Stimulated activated CD8-positive, alpha-beta memory T cell treated with anti-CD3 and anti-CD28 coated beads, Interleukin-2, amount 100 ng/mL, for 48 hours (primary cell): Measurements from ENCODE around the gene STARD13.

Experiments
- DNase-seq, 2 donors: peaks; one replicate each; pipeline ENCODE4 v3.0.0-alpha.2; 2020; ENCODE audit warnings: low read depth in 2 of 2

The STARD13 gene

GRCh38 chr13:33116321-33117010, 169.1 kb downstream of the STARD13 start:
- DNase-seq, result no peak

DNA sequence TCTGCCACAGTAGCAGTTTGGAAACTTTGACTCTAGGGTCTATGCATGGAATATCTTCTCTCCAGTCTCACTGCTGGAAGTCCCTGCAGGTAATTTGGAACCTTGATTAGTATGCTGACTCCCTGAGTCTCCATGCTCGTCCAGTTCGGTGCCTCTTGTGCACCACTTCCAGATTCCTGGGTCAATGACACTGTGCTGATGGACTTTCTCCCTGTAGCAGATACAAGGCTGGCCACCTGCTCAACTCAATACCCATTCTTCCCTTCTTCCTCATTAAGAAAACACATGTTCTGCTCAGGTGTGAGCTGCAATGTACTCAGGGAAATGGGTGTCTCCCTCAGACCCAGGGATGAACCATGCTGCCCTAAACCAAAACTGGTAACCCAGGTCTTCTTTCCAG, 170.3 kb downstream of the STARD13 start:
- DNase-seq, result no peak

DNA sequence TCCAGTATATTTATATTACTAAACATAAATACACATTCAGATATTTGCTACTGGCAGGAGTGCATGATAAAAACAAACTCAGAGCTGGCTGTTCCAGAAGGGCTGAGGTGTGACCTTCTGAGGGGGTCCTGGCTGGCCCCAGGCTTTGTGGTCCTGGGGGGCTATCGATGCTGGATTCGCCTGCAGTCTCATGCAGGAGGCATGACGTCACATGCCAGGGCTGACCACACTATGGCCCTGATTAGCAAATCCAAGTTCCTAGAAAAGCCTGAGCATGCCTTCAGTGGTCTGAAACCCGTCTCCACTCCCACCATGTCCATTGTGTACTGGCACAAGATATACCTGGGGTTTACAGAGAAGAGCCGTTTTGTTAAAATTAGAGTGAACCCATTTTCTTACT, 171.4 kb downstream of the STARD13 start:
- no peak for DNase-seq

DNA sequence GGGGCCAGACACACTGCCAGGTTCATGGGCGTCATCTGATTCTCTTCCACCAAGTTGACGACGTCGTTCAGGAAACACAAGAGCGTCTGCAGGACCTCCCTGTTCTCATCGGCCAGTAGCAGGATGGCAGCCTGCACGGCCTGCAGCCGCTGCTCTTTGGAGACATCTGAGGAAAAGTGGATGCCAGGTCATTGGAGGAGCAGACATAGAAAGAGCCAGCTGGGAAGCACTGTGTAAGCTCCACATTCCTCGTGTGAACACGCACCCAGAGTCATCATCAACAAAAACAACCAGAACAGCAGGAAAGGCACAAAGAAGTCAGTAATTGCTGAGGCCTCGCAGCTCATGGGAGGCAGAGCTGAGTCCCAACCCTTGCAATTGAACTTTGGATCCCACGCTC, 172.8 kb downstream of the STARD13 start:
- DNase-seq, result no peak

GRCh38 chr13:33111414-33112110, 174.0 kb downstream of the STARD13 start:
- no peak for DNase-seq

DNA sequence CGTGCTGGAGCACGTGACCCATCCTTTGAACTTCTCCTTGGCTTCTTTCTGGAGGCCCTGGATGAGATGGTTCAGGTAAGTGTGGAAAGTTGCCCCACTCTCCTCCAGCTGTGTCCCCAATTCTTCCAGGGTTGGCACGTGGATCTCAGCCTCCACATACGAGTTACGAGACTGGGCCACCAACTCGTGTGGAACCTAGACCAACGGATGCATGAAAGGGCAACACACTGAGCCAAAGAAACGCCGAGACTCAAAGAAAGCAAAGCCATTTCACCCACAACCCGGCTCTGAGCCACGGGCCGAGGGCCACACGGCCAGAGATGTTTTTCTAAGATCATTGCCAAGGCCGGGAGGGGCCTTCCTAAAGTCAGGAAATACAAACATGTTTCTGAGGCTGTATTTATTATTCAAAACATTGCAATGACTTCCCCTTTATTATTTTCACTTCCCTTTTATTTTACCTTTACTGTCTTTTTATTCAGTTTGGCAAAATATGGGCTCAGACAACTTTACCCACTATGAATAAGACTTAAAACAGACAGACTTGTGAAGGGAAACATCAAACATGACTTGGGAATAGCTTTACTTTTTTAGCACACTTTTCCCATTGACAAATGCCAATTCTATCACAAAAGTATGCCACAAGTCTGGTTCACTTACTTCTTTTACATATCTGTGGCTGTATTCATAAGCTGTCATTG, 174.7 kb downstream of the STARD13 start:
- no peak for DNase-seq

GRCh38 chr13:33110386-33110712, 175.2 kb downstream of the STARD13 start:
- no peak for DNase-seq

DNA sequence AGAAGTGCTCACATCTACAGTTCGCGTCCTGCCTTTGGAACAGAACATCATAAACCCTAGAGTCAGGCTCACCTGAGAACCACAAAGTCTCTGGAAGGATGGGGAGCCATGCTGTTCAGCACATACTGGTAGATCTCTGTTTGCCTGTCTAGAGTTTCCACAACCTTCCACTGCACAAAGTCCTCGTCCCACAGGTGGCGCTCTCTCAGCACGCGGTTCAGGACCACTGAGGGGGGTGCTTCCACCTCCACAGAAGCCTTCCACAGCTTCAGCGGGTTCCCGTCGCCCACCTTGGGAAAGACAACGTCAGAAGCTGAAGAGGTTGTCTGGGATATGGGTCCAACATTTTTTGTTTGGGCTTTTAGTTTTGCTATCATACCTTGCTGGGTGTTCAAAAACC, 175.8 kb downstream of the STARD13 start:
- DNase-seq, result no peak

GRCh38 chr13:33109271-33109697, 176.3 kb downstream of the STARD13 start:
- DNase-seq, result no peak

GRCh38 chr13:33108620-33109019, 176.9 kb downstream of the STARD13 start:
- DNase-seq, result no peak

DNA sequence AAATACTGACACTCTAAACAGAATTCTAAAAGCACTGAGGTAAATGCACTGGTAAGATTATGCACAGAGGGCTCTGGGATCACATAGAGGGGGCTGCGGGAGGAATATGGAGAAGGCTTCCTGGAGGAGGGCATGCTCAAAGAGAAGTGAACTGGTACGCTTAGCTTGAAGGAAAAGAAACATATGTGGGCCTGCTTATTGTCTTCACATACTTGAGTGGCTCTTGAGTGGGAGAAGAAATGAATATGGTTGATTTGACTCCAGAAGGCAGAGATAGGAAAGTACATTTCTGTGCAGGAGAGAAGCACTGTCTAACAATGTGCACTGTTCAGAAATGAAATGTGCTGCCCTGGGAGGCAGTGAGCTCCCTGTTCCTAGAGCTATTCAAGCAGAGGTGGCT, 178.2 kb downstream of the STARD13 start:
- DNase-seq, result no peak

GRCh38 chr13:33106656-33107360, 178.7 kb downstream of the STARD13 start:
- no peak for DNase-seq

DNA sequence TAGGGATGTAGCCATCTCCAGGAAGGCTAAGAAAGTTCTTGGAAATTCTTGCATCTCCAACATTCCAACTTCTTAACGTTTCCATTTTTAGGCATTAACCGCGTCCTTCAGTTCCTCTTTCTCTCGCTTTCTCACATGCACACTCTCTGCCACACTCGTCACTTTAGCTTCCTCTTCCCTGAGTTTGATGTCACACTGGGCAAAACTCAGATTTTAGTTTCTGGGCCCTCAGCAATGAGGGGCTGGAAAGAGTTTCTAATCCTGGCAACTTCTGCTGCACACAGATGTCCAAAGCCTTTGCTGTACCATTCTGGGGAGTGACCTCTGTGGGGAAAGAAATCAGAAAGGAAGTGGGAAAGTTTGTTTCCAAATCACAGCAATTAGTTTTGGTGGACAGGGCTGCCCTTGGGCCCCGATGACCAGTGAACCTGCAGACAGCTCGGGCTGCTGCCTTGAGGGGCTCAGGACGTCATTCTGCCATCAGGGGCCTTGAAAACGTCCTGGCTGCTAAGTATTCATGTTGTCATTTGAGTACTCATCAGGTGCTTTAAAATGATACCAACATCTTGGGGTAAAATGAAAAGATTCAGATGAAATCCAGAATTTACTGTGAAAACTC, 180.1 kb downstream of the STARD13 start:
- no peak for DNase-seq

GRCh38 chr13:33103457-33103856, 182.1 kb downstream of the STARD13 start:
- DNase-seq, result no peak

DNA sequence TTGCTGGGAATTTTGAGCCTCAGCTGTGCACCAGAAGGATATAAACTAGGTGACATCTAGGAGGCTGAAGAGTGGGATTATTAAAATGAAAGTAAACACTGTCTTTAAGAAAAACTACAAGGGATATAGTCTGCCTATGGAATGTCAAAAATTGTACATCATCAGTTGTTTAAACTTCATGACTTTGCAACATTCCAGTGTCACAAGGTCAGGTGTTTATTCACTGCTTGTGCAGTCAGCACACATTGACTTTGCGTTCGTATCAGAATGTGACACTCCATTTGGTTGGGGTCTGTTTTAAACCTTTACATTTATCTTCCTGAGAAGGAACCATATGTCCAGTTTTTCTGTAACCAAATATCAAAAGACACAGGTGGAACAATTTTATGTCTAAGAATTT, 183.7 kb downstream of the STARD13 start:
- no peak for DNase-seq

- no peak for DNase-seq
These were observed 184.7 kb downstream of the STARD13 start for GRCh38 chr13:33100886-33101285.

GRCh38 chr13:33099860-33100259, 185.7 kb downstream of the STARD13 start:
- no peak for DNase-seq

DNA sequence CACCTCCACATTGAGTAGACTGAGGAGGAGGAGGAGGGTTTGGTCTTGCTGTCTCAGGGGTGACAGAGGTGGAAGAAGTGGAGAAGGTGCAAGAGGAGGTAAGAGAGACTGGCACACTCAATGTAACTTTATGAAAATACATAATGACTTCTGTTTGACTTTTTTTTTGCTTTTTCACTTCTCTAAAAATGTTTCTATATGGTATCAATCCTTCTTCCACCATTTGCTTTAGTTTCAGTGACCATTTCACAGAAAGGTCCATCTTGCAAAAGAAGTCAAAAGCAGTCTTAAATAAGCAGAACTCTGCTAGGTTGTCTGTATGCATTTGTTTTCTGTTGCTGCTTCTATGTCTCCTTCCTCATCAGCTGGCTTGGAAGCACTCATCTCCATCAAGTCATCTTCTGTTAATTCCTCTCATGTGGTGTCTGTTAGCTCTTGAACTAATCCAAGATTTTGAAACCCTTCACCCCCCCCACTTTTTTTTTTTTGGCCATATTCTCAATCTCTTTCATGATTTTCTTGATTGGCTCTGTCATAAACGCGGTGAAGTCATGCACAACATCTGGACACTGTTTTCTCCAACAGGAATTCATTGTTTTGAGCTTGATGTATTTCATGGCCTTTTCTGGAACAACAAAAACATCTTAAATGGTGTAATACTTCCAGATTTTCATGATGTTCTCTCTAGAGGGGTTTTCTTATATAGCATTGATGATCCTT, 188.5 kb downstream of the STARD13 start:
- no peak for DNase-seq

DNA sequence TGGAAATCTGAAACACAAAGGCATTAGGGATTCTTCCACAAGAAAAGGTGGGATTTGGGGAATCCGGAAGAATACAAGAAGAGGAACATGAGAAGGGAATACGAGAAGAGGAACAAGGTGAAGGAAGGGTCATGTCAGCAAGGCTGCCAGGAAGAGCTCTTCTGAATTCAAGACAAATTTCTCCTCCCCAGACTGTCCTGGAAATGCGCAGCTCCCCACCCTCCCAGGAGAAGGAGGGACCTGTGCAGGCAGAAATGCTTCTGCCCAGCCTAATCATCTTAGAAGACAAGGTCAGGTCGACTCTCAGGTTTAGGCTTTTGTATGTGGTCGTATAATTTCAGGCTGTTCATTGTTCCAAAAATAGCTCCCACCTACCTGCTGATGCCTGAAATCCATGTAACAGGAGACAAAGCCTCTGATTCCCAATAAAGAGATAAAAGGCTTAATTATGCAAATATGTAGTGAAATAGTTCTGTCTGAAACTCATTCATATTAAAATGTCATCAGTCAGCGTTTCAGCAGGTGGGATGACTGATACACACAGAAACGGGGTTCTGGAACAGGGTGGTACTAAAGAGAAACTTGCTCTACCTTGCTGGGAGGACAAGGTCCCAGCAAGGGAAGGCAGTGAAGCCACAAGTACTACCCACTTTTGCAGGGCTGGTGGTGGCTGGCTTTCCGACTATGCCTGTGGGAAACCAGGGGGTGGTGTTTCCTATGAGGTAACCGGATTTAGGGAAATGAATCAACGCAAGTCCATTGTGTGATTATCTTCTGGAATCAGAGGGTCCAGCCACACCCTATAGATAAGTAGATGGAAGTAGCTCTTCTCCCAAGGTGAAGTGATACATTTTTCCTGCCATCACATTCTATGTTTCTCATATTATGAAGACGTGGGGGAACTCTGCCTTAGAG, 193.2 kb downstream of the STARD13 start:
- DNase-seq, result no peak

- DNase-seq, result no peak
These were observed 194.2 kb downstream of the STARD13 start for GRCh38 chr13:33091415-33091774.
